NCI-H510A (cell line): ENCODE data around the gene AMER3.

Source experiments
- DNase-seq: peaks from one replicate; lab custom pipeline; 2025; lab: John Stamatoyannopoulos, UW

Gene AMER3

GRCh38 chr2:130756053-130756873 is 923 bp downstream of the AMER3 start:
- DNase-seq = no peak

DNA sequence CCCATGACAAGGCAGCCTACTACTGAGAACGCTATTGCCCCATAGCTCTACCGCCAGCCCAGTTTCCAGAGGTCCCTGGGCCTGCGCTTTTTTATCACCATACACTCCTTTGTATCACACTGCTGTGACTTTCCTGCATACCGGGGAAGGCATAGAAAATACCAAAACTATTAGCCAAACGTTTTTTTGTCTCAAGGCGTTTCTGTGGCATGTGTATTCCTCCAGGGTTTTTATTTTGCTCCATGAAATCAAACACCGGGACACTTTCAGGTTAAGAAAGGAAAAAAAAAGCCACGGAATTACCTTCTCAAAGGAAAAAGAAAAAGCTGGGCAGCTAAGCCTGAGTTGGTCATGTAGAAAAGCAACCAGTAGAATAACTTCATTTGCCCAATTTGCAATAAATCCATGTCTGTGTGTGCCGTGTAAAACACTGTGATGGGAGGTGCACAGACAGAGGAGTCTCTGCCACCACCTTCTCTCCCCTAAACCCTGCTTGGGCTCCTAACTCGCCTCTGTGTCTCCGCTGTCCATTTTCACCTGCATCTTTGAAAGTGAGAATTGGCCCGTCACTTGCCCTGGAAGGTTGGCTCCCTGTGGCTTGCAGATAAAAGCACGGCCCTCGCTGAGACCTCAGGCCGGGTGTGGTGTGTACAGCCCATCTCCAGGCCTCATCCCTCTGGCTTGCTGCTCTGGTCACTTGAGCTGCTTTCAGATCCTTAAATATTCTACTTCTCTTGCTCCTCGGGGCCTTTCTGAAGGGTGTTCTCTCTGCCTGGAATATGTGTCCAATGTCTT is 1.7 kb downstream of the AMER3 start:
- DNase-seq = peak; percentile 22

GRCh38 chr2:130759906-130760753 is 4.8 kb downstream of the AMER3 start:
- DNase-seq = peak; percentile 45

DNA sequence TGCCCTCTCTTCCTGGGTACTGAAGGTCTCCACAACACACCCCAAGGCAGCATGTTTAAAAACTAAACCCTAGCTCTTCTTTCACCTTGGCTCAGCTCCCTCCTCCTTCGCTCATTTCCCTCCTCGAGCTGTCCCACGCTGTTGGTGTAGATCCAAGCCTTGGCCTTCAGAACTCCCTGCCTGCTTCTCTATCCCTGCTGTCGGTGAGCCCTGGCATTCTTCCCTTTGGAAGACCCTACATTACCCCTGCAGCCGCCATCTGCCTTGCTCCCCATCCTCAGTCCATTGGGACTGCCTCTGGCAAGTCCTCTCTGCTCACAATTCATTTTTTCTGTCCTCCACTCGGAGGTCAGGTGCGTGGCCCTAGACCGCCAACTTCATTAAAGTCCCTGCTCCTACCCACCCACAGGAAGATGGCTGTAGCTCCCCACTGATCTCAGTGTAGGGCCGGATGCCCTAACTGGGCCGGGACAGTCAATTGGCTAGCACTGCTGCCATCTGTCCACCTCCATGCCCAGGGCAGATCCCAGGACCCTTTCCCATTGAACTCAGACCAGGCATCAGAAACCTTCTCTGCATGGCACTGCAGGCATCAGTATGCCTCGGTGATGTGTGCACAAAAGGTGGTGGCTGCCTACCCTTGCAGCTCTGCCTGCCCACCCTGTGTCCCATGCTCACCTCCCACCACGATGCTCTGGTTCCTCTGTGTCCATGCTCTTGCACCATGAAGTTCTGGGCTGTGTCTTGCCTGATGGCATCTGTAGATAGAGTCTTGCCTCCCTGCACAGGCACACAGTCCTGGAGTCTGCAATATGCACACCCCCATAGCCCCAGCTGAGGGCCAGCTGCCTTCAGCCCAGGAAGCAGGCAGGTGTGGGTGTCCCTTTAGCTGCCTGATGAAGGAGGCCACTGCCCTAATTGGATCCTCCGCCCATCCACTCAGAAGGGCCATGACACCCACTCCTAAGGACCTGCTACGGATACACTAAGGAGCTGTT is 5.7 kb downstream of the AMER3 start:
- DNase-seq = no peak

DNA sequence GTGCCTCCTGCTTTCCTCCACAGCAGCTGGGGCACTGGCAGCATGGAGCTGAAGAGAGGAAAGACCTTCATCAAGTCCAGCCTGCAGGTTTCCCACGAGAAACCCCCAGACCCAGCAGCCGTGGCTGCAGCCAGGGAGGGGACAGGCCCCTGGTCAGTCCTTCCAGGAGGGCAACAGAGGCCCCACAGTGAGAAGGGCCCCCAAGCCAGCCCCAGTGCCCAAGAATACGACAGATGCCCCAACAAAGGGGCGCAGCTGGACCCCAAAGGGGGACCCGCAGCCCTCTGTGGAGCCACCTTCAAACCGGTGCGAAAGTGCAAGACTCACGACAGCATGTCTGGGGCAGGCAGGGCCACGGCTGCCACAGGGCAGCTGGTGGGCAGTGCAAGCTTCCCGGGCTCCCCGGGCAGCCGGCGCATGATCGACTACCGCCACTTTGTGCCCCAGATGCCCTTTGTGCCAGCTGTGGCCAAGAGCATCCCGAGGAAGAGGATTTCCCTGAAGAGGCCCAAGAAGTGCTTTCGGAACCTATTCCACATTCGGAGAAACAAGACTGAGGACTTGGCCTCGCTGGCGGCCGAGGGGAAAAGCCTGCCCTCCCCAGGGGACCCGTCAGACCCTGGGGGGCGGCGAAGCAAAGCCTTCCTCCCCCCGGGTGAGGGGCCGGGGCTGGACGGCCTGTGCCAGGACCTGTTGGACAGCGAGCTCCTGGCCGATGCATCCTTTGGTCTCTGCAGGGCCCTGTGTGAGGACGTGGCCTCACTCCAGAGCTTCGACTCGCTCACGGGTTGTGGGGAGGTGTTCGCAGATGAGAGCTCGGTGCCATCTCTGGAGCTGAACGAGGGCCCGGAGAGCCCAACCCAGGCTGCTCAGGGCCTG is 6.9 kb downstream of the AMER3 start:
- DNase-seq = no peak

- no peak for DNase-seq
Observed at GRCh38 chr2:130762910-130763385, 7.6 kb downstream of the AMER3 start.

GRCh38 chr2:130763405-130763804 is 8.1 kb downstream of the AMER3 start:
- no peak for DNase-seq

DNA sequence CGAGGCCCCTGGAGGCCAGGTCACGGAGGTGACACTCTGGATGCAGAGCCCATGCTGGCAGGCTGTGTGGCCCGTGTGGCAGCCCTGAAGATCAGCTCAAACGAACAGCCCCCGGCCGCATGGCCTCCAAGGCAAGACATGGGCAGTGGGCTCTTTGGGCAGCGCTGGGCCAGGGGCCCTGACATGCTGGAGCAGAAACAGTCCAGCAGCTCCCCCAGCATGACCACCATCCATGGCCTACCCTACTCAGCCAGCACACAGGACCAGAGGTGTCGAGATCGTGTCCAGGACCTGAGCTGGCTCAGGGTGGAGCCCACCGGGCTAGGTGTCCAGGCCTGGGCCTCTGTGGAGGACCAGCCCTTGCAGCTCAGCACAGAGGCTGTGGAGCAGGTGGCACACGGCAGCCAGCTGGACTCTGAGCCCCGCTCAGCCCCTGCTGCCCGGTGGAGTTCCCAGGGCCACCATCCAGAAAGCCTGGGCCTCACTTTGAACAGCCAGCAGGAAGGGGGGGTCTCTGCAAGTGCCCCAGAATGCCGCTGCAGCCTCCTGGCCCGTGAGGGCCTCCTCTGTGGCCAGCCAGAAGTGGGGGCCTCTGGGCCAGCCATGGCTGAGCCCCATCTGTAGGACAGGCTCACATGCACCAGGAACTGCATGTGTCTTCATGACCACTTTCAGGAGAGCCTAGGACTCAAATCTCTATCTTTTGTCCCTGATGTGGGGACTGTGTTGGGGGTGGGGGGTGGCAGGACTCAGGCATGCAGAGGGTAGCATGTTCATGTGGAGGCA is 8.9 kb downstream of the AMER3 start:
- no peak for DNase-seq

DNA sequence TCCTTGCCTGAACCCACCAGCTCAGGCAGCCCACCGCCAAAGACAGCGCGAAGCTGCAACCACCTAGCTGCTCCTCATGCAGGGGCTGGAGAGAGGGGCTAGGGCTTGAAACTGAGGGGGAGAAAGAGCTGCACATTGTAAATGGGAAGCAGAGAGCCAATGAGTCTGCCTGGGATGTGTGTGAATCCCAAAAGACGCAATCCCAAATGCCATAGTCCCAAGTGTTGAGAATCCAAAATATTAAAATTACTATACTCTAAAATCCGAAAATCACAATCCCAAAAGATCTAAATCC is 9.4 kb downstream of the AMER3 start:
- DNase-seq = no peak

- DNase-seq = no peak
Observed at GRCh38 chr2:130765464-130765863, 10.1 kb downstream of the AMER3 start.

DNA sequence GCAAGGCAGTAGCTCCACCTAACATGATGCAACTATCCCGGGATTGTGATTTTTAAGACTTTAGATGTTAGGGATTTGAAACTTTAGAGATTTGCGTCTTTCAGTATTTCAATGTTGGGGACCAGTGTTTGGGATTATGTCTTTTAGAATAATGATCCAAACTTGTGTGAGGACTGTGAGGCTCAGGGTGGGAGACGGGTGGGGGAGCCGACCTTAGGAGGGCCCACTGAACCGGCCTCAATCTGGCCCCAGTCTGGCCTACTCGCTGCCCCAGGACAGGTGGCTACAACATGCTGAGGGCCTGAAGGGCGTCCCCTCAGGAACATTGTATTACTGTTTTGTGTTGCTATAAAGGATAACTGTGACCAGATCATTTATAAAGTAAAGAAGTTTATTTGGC is 10.7 kb downstream of the AMER3 start:
- DNase-seq = no peak

DNA sequence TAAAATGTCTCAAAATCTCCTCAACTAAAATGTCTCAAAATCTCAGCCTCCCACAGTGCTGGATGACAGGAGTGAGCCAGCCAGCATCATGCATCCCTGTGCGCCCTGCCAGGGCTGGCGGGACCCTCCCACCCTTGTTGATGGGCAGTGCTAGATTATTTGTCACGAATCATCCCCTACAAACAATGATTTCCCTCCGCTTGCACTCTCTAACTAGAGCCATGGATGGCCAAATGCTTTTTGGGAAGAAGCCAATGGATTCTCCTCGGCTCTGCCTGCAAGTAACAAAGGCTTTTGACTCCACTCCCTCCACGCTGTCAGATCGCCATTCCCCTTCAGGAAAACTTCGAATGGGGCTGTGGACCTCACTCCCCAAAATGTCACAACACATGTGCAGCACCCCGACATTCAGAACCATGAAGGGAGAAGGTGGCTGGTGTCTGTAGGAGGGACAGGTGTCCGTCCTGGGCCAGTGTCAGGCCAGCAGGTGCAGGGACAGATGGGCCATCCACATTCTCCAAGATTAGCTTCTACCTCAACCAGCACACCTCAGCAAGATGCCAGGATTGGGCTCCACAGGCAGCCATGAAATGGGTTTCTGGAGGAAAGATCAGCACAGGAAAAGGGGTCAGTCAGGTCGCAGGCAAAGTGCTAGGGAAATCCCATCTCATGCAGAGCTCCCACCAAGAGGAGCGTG is 11.5 kb downstream of the AMER3 start:
- no peak for DNase-seq

- no peak for DNase-seq
Observed at GRCh38 chr2:130767408-130767775, 12.1 kb downstream of the AMER3 start.

- DNase-seq = no peak
Observed at GRCh38 chr2:130768191-130768855, 13.0 kb downstream of the AMER3 start.

GRCh38 chr2:130769343-130769907 is 14.1 kb downstream of the AMER3 start:
- no peak for DNase-seq

DNA sequence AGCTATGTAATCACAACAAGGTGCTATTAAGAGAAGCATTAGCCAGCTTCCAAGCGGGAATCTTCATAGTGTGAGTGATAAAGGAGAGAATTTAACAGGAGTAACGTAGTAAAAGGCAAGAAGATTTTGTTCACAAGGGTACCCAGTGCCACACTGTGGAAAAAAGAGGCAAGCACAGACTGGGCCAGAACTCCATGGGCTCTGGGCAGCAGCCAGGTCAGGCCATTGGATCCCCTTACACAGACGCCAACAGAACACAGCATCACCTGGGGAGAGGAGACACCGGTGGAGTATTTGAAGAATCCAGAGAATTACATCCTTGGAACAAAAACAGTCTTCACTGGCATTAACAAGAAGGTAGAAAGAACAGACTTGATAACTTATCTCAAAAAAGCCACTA is 21.2 kb downstream of the AMER3 start:
- no peak for DNase-seq

DNA sequence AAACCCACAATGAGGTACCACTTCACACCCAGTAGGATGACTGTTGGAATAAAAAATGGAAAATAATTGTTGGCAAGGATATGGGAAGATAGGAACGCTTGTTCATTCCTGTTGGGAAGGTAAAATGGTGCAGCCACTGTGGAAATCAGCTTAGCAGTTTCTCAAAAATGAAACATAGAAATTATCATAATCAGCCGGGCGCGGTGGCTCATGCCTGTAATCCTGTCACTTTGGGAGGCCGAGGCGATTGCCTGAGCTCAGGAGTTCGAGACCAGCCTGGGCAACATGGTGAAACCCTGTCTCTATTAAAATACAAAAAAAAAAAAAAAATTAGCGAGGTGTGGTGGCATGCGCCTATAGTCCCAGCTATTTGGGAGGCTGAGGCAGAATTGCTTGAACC is 23.4 kb downstream of the AMER3 start:
- no peak for DNase-seq

- DNase-seq = no peak
Observed at GRCh38 chr2:130785466-130786055, 30.2 kb downstream of the AMER3 start.
